ENCODE results near the gene KRT27. TPM values are rescaled to one million over a fixed set of nuclear protein-coding genes. Genes with fewer than 3 reads are reported as not detected.

Gene KRT27
- not detected in 2 replicates for polyA plus RNA-seq

GRCh38 chr17:40782450-40782849 is at the start of gene KRT27:
Gene KRT27 (minus strand): TSS chr17:40782550. CDS start chr17:40782493, 57 bp downstream.

GRCh38 chr17:40822132-40822812 is 39.9 kb upstream of the KRT27 start, which contains the start of gene KRT10:
Gene KRT10 (minus strand): TSS chr17:40822614. CDS start chr17:40822585, 29 bp downstream.

GRCh38 chr17:40799859-40800258 is 17.5 kb upstream of the KRT27 start, which contains the start of gene KRT28:
Gene KRT28 (minus strand): TSS chr17:40799959. CDS start chr17:40799893, 66 bp downstream.

GRCh38 chr17:40772101-40772500 is 10.2 kb downstream of the KRT27 start, which contains the start of gene KRT26:
Gene KRT26 (minus strand): TSS chr17:40772201. CDS start chr17:40772113, 88 bp downstream.

GRCh38 chr17:40755231-40755630 is 27.1 kb downstream of the KRT27 start, which contains the start of gene KRT25:
Gene KRT25 (minus strand): TSS chr17:40755331. CDS start chr17:40755271, 60 bp downstream.

Other genes starting within 250 kb of the KRT27 start
- not detected in 2 replicates for gene CCR7, start 217.1 kb downstream of the KRT27 start, polyA plus RNA-seq
- gene SMARCE1, start 134.7 kb downstream of the KRT27 start, polyA plus RNA-seq: 65.2 and 73.0 TPM in 2 replicates
- gene KRT222, start 117.4 kb downstream of the KRT27 start, polyA plus RNA-seq: 172 and 190 TPM in 2 replicates
- gene KRT24, start 78.8 kb downstream of the KRT27 start, polyA plus RNA-seq: 0.85 TPM in 1 of 2 replicates, not detected in the other
- gene KRT25, start 27.2 kb downstream of the KRT27 start, polyA plus RNA-seq: 0.52 and 3.2 TPM in 2 replicates
- gene KRT26, start 10.3 kb downstream of the KRT27 start, polyA plus RNA-seq: not detected in 2 replicates
- gene KRT28, start 17.4 kb upstream of the KRT27 start, polyA plus RNA-seq: not detected in 2 replicates
- 45.5 and 59.0 TPM in 2 replicates for gene KRT10, start 40.1 kb upstream of the KRT27 start, polyA plus RNA-seq
- not detected in 2 replicates for gene KRT12, start 84.7 kb upstream of the KRT27 start, polyA plus RNA-seq
- gene KRT20, start 102.7 kb upstream of the KRT27 start, polyA plus RNA-seq: not detected in 2 replicates
- 0.60 TPM in 1 of 2 replicates, not detected in the other for gene KRT23, start 155.1 kb upstream of the KRT27 start, polyA plus RNA-seq
- gene KRT39, start 184.4 kb upstream of the KRT27 start, polyA plus RNA-seq: not detected in 2 replicates
- not detected in 2 replicates for gene KRT40, start 201.8 kb upstream of the KRT27 start, polyA plus RNA-seq
- not detected in 2 replicates for gene KRTAP3-3, start 211.6 kb upstream of the KRT27 start, polyA plus RNA-seq
- gene KRTAP3-2, start 217.4 kb upstream of the KRT27 start, polyA plus RNA-seq: not detected in 2 replicates
- not detected in 2 replicates for gene KRTAP3-1, start 226.6 kb upstream of the KRT27 start, polyA plus RNA-seq
- not detected in 2 replicates for gene KRTAP1-5, start 244.7 kb upstream of the KRT27 start, polyA plus RNA-seq
- gene KRTAP1-4, start 247.6 kb upstream of the KRT27 start, polyA plus RNA-seq: not detected in 2 replicates